GM12873 (cell line): ENCODE measurements around the gene NNMT.

ENCODE experiments used
- TF ChIP-seq, protein P1 (sequence below): IDR thresholded peaks from 2 replicates; pipeline ENCODE4 v1.5.1; 2012; ENCODE audit warnings: low read depth, mild to moderate bottlenecking, moderate library complexity, low read length, control low read depth; ENCODE audit not compliant: insufficient read depth; ENCODE audit errors: missing control alignments

NNMT gene

DNA sequence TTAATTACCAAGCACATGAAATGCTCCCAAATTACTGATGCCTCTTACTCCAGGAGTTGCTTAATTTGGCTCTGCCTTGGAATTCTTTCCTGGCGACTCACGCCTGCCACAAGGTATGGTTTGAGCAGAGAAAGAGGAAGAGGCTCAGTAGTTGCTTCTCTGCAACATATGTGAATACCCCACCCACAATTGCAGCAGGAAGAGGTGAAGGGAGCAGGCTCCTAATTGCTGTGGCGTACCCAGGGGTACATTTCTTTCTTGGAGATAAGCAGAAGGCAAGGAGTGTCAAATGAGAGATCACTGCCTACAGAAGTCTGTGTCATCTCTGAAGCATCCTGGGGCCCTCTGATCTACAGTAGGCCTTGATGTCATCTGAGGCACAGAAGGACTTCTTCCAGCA lies 10.6 kb upstream of the NNMT start:
- TF ChIP-seq, protein P1, sequence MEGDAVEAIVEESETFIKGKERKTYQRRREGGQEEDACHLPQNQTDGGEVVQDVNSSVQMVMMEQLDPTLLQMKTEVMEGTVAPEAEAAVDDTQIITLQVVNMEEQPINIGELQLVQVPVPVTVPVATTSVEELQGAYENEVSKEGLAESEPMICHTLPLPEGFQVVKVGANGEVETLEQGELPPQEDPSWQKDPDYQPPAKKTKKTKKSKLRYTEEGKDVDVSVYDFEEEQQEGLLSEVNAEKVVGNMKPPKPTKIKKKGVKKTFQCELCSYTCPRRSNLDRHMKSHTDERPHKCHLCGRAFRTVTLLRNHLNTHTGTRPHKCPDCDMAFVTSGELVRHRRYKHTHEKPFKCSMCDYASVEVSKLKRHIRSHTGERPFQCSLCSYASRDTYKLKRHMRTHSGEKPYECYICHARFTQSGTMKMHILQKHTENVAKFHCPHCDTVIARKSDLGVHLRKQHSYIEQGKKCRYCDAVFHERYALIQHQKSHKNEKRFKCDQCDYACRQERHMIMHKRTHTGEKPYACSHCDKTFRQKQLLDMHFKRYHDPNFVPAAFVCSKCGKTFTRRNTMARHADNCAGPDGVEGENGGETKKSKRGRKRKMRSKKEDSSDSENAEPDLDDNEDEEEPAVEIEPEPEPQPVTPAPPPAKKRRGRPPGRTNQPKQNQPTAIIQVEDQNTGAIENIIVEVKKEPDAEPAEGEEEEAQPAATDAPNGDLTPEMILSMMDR: no peak

- TF ChIP-seq, protein P1: no peak
Measured at GRCh38 chr11:114286229-114286628, 10.0 kb upstream of the NNMT start.

DNA sequence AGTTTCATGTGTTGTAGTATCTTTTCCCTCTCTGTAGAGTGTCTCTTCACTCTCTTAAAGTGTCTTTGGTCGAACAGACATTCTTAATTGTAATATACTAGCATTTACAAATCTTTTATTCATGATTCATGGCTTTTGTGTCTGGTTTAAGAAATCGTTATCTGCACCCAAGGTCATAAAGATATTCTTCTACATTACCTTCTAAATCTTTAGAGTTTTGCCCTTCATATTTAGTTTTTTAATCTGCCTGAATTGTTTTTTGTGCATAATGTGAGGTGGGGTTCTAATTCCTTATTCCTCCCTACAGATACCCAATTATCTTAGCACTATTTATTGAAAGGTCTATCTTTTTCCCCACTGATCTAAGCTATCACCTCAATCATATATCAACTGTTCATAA lies 9.0 kb upstream of the NNMT start:
- TF ChIP-seq, protein P1: no peak

GRCh38 chr11:114288136-114288535 lies 8.1 kb upstream of the NNMT start:
- TF ChIP-seq, protein P1: no peak

DNA sequence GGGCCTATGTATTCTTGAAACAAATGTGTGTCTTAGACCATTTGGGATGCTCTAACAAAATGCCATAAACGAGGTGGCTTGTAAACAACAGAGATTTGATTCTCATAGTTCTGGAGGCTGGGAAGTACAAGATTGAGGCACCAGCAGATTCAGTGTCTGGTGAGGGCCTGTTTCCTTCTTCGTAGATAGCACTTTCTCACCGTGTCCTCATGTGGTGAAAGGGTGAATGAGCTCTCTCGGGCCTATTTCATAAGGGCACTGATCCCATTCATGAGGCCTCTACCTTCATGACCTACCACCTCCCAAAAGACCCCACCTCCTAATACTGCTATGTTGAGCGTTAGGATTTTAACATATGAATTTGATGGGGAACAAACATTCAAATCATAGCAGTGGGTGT lies 6.4 kb upstream of the NNMT start:
- TF ChIP-seq, protein P1: no peak

GRCh38 chr11:114290503-114291235 lies 5.5 kb upstream of the NNMT start:
- TF ChIP-seq, protein P1: no peak

GRCh38 chr11:114291381-114291780 lies 4.8 kb upstream of the NNMT start:
- TF ChIP-seq, protein P1: no peak
